Suprapubic skin (tissue), 3 donors: ENCODE data around the gene LPIN1.

Experiments used
- POLR2A ChIP-seq, 2 donors: fragments of 450-650 bp; IDR thresholded peaks; one replicate each; pipeline ENCODE4 v1.6.1; 2017; ENCODE audit warnings: antibody characterized with exemption in 2 of 2, mild to moderate bottlenecking in 2 of 2, moderate library complexity in 2 of 2
- TF ChIP-seq, protein P1 (sequence below), 2 donors: fragments of 200-600 bp in 1 of 2; fragments of 450-650 bp in 1 of 2; sonication (generic) in 1 of 2; IDR thresholded peaks; one replicate each; pipeline ENCODE4 v1.5.1; 2016 to 2019; ENCODE audit warnings: antibody characterized with exemption in 2 of 2, mild to moderate bottlenecking in 1 of 2, moderate library complexity in 1 of 2

DNA sequence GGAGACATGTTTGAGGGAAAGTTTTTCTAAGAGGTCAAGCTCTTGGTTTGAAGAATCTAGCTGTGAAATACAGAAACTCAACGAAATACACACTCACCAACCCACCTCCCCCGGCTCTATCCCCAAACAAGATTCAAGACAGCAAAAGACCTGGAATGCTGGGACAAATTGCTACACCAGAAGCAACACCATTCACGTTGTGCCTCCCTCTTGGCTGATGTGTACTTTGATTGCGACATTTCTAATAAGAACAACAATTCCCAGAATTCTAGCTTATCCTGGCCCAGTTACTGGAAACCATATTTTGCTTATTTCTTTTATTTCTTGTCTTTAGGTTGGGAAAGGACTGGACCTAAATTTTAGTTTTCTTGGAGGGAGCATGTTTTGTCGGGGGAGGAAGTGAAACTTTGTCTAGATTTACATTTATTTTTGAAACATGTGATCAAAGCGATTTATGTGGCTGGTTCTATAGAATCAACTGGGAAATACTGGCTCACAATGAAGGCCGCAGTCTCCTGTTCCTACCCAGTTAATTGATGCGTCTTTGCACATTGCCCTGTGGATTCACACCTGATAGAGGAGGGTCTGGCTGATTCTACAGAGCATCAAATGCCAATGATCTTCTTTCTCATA lies 29.6 kb upstream of the LPIN1 start:
- TF ChIP-seq POLR2A (IDR thresholded peaks at IDR 0.05): no peak
- TF ChIP-seq, protein P1, sequence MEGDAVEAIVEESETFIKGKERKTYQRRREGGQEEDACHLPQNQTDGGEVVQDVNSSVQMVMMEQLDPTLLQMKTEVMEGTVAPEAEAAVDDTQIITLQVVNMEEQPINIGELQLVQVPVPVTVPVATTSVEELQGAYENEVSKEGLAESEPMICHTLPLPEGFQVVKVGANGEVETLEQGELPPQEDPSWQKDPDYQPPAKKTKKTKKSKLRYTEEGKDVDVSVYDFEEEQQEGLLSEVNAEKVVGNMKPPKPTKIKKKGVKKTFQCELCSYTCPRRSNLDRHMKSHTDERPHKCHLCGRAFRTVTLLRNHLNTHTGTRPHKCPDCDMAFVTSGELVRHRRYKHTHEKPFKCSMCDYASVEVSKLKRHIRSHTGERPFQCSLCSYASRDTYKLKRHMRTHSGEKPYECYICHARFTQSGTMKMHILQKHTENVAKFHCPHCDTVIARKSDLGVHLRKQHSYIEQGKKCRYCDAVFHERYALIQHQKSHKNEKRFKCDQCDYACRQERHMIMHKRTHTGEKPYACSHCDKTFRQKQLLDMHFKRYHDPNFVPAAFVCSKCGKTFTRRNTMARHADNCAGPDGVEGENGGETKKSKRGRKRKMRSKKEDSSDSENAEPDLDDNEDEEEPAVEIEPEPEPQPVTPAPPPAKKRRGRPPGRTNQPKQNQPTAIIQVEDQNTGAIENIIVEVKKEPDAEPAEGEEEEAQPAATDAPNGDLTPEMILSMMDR (IDR thresholded peaks at IDR 0.05): no peak
